Lower lobe of right lung (tissue), 2 donors: ENCODE data around the gene HIPK2. TPM values are rescaled to one million over a fixed set of nuclear protein-coding genes. Genes with fewer than 3 reads are reported as not detected.

Experiments used
- ATAC-seq, 2 donors: fragments of 200-7000 bp; cut with Tn5 transposase; one replicate each; pipeline ENCODE4 v1.9.1; 2020 to 2022; ENCODE audit warnings: mild to moderate bottlenecking in 2 of 2, moderate library complexity in 2 of 2
- DNase-seq: peaks from one replicate; pipeline ENCODE4 v3.0.0-alpha.2; 2020
- H3K27ac ChIP-seq: fragments of 200-600 bp; one replicate; pipeline ENCODE4 v1.8.0; 2022
- H3K27me3 ChIP-seq: fragments of 200-600 bp; one replicate; pipeline ENCODE4 v1.8.0; 2022; ENCODE audit warnings: low read depth
- H3K36me3 ChIP-seq: fragments of 200-600 bp; one replicate; pipeline ENCODE4 v1.8.0; 2022; ENCODE audit warnings: mild to moderate bottlenecking
- H3K4me1 ChIP-seq: fragments of 200-600 bp; one replicate; pipeline ENCODE4 v1.8.0; 2022
- H3K4me3 ChIP-seq: fragments of 200-600 bp; one replicate; pipeline ENCODE4 v1.8.0; 2022; ENCODE audit warnings: mild to moderate bottlenecking
- H3K9me3 ChIP-seq: fragments of 200-600 bp; one replicate; pipeline ENCODE4 v1.8.0; 2022
- intact Hi-C: fragments of 100-400 bp; cut with DNase I; formaldehyde crosslinking; loops from one replicate; pipeline ENCODE4 v1.11.0; 2022
- total RNA-seq: library from RNA; stranded (reverse); fragmentation: NEBNext Ultra II Directional; extraction: Animal tissue kit (Norgen Biotek cat#: 25700); gene quantifications from one replicate; pipeline ENCODE4 v1.2.1, GENCODE V29; 2021
- TF ChIP-seq, protein P1 (sequence below): fragments of 200-600 bp; IDR thresholded peaks from one replicate; pipeline ENCODE4 v1.8.0; 2022; ENCODE audit warnings: antibody characterized with exemption, mild to moderate bottlenecking
- donor health status: DM: no; HTN: yes; CAD: no; lungs with severe emphysema.

Gene HIPK2
- total RNA-seq, 1 donor from 2014 or later, result 81.0 TPM

DNA sequence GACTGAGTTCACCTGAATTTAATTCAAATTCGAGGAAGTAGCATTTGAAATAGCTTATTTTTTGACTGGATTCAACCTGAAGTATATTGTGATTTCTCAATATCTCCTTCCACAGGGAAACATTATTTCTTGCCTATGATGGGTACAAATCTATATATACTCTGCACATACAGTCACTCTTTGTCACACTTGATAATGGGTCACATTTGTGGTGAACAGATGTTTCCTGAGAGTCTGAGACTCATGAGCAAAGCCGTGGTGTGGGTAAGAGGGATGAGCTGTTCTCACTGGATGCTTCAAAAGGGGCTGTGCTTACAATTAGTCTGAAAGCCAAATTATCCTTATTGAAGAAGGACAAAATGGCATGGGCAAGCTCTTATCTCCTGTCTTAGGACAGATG lies 33.3 kb upstream of the HIPK2 start:
- Histone ChIP-seq H3K9me3 (no peaks in the 10 kb centered on the region), H3K4me3 (no peak overlapping the region), H3K27me3 (no peaks in the 10 kb centered on the region), H3K27ac (no peak overlapping the region), H3K36me3 (no peaks in the 10 kb centered on the region), H3K4me1 (no peaks in the 10 kb centered on the region)
- DNase-seq, result no peak
- TF ChIP-seq, protein P1, sequence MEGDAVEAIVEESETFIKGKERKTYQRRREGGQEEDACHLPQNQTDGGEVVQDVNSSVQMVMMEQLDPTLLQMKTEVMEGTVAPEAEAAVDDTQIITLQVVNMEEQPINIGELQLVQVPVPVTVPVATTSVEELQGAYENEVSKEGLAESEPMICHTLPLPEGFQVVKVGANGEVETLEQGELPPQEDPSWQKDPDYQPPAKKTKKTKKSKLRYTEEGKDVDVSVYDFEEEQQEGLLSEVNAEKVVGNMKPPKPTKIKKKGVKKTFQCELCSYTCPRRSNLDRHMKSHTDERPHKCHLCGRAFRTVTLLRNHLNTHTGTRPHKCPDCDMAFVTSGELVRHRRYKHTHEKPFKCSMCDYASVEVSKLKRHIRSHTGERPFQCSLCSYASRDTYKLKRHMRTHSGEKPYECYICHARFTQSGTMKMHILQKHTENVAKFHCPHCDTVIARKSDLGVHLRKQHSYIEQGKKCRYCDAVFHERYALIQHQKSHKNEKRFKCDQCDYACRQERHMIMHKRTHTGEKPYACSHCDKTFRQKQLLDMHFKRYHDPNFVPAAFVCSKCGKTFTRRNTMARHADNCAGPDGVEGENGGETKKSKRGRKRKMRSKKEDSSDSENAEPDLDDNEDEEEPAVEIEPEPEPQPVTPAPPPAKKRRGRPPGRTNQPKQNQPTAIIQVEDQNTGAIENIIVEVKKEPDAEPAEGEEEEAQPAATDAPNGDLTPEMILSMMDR, result no peak
- intact Hi-C loops, result no loop called here
- no peak for ATAC-seq

DNA sequence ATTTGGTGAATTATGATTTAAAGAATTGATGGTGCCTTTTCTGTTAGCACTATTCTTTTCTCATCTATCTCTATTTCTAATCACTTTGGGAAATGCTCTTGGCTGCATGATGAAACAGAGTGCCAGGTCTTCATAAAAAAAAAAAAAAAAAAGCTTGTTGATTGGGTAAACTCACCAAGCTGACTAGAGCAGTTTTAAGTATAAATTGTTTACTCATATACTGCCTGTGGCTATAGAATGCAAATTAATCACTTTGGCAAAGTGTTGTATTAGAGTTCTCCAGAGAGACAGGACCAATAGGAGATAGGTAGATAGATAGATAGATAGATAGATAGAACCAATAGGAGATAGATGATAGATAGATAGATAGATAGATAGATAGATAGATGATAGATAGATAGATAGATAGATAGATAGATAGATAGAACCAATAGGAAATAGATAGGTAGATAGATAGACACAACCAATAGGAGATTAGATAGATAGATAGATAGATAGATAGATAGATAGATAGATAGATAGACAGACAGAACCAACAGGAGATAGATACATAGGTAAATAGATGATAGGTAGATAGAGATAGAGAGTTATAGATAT lies 31.1 kb upstream of the HIPK2 start:
- intact Hi-C loops, result no loop called here
- H3K27me3 ChIP-seq, result no peaks in the 10 kb centered on the region
- no peaks in the 10 kb centered on the region for H3K9me3 ChIP-seq
- DNase-seq (no peak), ATAC-seq (no peak)
- no peak overlapping the region for H3K4me3 ChIP-seq
- H3K27ac ChIP-seq, result no peak overlapping the region
- TF ChIP-seq, protein P1, result no peak
- no peaks in the 10 kb centered on the region for H3K36me3 ChIP-seq
- no peaks in the 10 kb centered on the region for H3K4me1 ChIP-seq

- TF ChIP-seq, protein P1, result no peak
- H3K4me1 ChIP-seq, result no peaks in the 10 kb centered on the region
- no peaks in the 10 kb centered on the region for H3K9me3 ChIP-seq
- intact Hi-C loops, result no loop called here
- no peak overlapping the region for H3K27ac ChIP-seq
- ATAC-seq (no peak), DNase-seq (no peak)
- H3K4me3 ChIP-seq, result no peak overlapping the region
- no peaks in the 10 kb centered on the region for H3K36me3 ChIP-seq
- no peaks in the 10 kb centered on the region for H3K27me3 ChIP-seq
Observed at GRCh38 chr7:139808427-139808826, 30.6 kb upstream of the HIPK2 start.

- Histone ChIP-seq H3K27ac (no peak overlapping the region), H3K36me3 (no peaks in the 10 kb centered on the region), H3K4me1 (no peaks in the 10 kb centered on the region), H3K27me3 (no peaks in the 10 kb centered on the region), H3K9me3 (no peaks in the 10 kb centered on the region), H3K4me3 (no peak overlapping the region)
- DNase-seq (no peak), ATAC-seq (no peak)
- TF ChIP-seq, protein P1, result no peak
- intact Hi-C loops, result no loop called here
Observed at GRCh38 chr7:139807009-139807408, 29.2 kb upstream of the HIPK2 start.

DNA sequence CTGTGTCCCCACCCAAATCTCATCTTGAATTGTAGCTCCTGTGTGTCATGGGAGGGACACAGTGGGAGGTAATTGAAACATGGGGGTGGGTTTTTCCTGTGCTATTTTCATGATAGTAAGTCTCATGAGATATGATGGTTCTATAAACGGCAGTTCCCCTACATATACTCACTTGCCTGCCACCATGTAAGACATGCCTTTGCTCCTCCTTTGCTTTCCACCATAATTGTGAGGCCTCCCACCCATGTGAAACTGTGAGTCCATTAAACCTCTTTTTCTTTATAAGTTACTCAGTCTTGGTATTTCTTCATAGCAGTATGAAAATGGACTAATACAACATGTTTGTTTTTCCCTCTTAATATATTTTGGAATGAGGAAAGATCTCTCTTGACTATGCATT lies 26.8 kb upstream of the HIPK2 start:
- H3K4me1 ChIP-seq, result no peaks in the 10 kb centered on the region
- H3K27me3 ChIP-seq, result no peaks in the 10 kb centered on the region
- DNase-seq (no peak), ATAC-seq (no peak)
- TF ChIP-seq, protein P1, result no peak
- H3K36me3 ChIP-seq, result no peaks in the 10 kb centered on the region
- intact Hi-C loops, result no loop called here
- H3K4me3 ChIP-seq, result no peak overlapping the region
- no peak overlapping the region for H3K27ac ChIP-seq
- H3K9me3 ChIP-seq, result no peaks in the 10 kb centered on the region
